GM12878 (cell line): Measurements from ENCODE around the gene DUS1L. TPM values are rescaled to one million over a fixed set of nuclear protein-coding genes. Genes with fewer than 3 reads are reported as not detected.

Experiments
- ATAC-seq: fragments of 200-7000 bp; cut with Tn5 transposase; 3 replicates; pipeline ENCODE4 v1.9.1; 2020; ENCODE audit warnings: mild to moderate bottlenecking, moderate library complexity
- BruUV-seq: library from RNA; stranded (reverse); fragments of 400-500 nt; replicated peaks from 2 replicates; lab custom pipeline; 2021; lab: Mats Ljungman, UMichigan
- CTCF ChIA-PET: fragments of 300-600 bp; sonication (Branson Sonifier 250); formaldehyde crosslinking; extraction: SDS; loops from one replicate; lab custom pipeline; 2021; ENCODE audit warnings: inconsistent platforms; lab: Yijun Ruan, JAX
- POLR2A ChIA-PET: fragments of 350-600 bp; formaldehyde crosslinking; extraction: SDS; loops from one replicate; lab custom pipeline; 2021; ENCODE audit warnings: inconsistent platforms; lab: Charles Lee
- RAD21 ChIA-PET: fragments of 300-600 bp; sonication (Branson Sonifier 250); formaldehyde crosslinking; loops from one replicate; lab custom pipeline; 2023; ENCODE audit warnings: antibody characterized with exemption; ENCODE audit not compliant: unreplicated experiment; lab: Charles Lee
- SMC1A ChIA-PET: fragments of 300-600 bp; sonication (Branson Sonifier 250); formaldehyde crosslinking; loops from one replicate; lab custom pipeline; 2023; ENCODE audit not compliant: unreplicated experiment, uncharacterized antibody; lab: Charles Lee
- DNase-seq: peaks from one replicate; pipeline ENCODE4 v3.0.0-alpha.2; 2011; ENCODE audit warnings: low read depth, low spot score
- FAIRE-seq: peaks from 3 replicates; lab custom pipeline; 2011; peaks lifted over from hg19 to GRCh38; lab: Jason Lieb, UNC
- H2AFZ ChIP-seq: 2 replicates; pipeline ENCODE4 v1.6.0; 2011; ENCODE audit warnings: low read depth, low read length, control low read depth; ENCODE audit not compliant: control insufficient read depth
- H3K27ac ChIP-seq: 2 replicates; pipeline ENCODE4 v1.5.1; 2011; ENCODE audit warnings: control low read depth; ENCODE audit not compliant: control insufficient read depth, insufficient read depth
- H3K27me3 ChIP-seq, 2 experiments: replicated peaks in 1 of 2; 2 replicates each; pipeline versions ENCODE4 v1.6.0 to v1.6.1; 2011; ENCODE audit warnings: low read length in 1 of 2; ENCODE audit not compliant: control insufficient read depth in 2 of 2, insufficient read depth in 2 of 2
- H3K36me3 ChIP-seq, 2 experiments: 2 replicates each; pipeline ENCODE4 v1.5.1; 2011; ENCODE audit warnings: low read length in 1 of 2; ENCODE audit not compliant: control insufficient read depth in 2 of 2, insufficient read depth in 2 of 2
- H3K4me1 ChIP-seq: 2 replicates; pipeline ENCODE4 v1.6.1; 2011; ENCODE audit warnings: mild to moderate bottlenecking, low read length, moderate library complexity, mixed read lengths; ENCODE audit not compliant: control insufficient read depth, insufficient read depth
- H3K4me2 ChIP-seq: 2 replicates; pipeline ENCODE4 v1.6.0; 2011; ENCODE audit warnings: control low read depth; ENCODE audit not compliant: control insufficient read depth, insufficient read depth
- H3K4me3 ChIP-seq: fragments of 200-600 bp; sonication (generic); 2 replicates; pipeline ENCODE4 v1.5.1; 2016
- H3K79me2 ChIP-seq: 2 replicates; pipeline ENCODE4 v1.6.0; 2011; ENCODE audit warnings: low read length; ENCODE audit not compliant: control insufficient read depth, insufficient read depth
- H3K9ac ChIP-seq: 2 replicates; pipeline ENCODE4 v1.8.0; 2011; ENCODE audit warnings: low read length, control low read depth, mixed read lengths; ENCODE audit not compliant: control insufficient read depth, insufficient read depth
- H3K9me3 ChIP-seq: replicated peaks from 3 replicates; pipeline ENCODE4 v1.5.1; 2011; ENCODE audit warnings: mild to moderate bottlenecking, low read length; ENCODE audit not compliant: control insufficient read depth, insufficient read depth
- H4K20me1 ChIP-seq: 2 replicates; pipeline ENCODE4 v1.6.0; 2011; ENCODE audit not compliant: control insufficient read depth, insufficient read depth
- CBFB ChIP-seq: IDR thresholded peaks from 2 replicates; pipeline ENCODE4 v1.6.1; 2016; ENCODE audit warnings: antibody characterized with exemption, low read depth
- CBX5 ChIP-seq: sonication (generic); IDR thresholded peaks from 2 replicates; pipeline ENCODE4 v1.6.1; 2016; ENCODE audit warnings: low read depth, moderate library complexity, mild to moderate bottlenecking, inconsistent platforms
- CREM ChIP-seq: IDR thresholded peaks from 2 replicates; pipeline ENCODE4 v1.6.1; 2014; ENCODE audit warnings: antibody characterized with exemption, low read depth
- IRF4 ChIP-seq: IDR thresholded peaks from 2 replicates; pipeline ENCODE4 v1.6.1; 2011; ENCODE audit warnings: low read depth, low read length
- NFYA ChIP-seq: IDR thresholded peaks from 2 replicates; pipeline ENCODE4 v1.6.1; 2011; ENCODE audit warnings: low read depth, mild to moderate bottlenecking, low read length, improper control_type of control experiment, borderline replicate concordance
- NFYB ChIP-seq: IDR thresholded peaks from 2 replicates; pipeline ENCODE4 v1.6.1; 2011; ENCODE audit warnings: low read depth, mild to moderate bottlenecking, low read length, improper control_type of control experiment, moderate library complexity; ENCODE audit not compliant: insufficient read depth
- PAX8 ChIP-seq: fragments of 450-650 bp; IDR thresholded peaks from 2 replicates; pipeline ENCODE4 v1.6.1; 2017; ENCODE audit warnings: mild to moderate bottlenecking, moderate library complexity
- RAD21 ChIP-seq: IDR thresholded peaks from 2 replicates; pipeline ENCODE4 v1.6.1; 2011; ENCODE audit warnings: mild to moderate bottlenecking, low read depth, low read length, moderate library complexity; ENCODE audit not compliant: insufficient read depth
- SIX5 ChIP-seq: IDR thresholded peaks from 2 replicates; pipeline ENCODE4 v1.6.1; 2011; ENCODE audit warnings: mild to moderate bottlenecking, low read depth, low read length, moderate library complexity; ENCODE audit not compliant: severe bottlenecking
- STAT1 ChIP-seq: fragments of 450-650 bp; conservative IDR thresholded peaks from 2 replicates; pipeline ENCODE4 v1.6.1; 2014; ENCODE audit warnings: antibody characterized with exemption, mild to moderate bottlenecking
- WGBS: methylation state at CpG from one replicate; pipeline ENCODE4 v1.1.6; 2016; ENCODE audit warnings: low lambda C conversion rate; ENCODE audit not compliant: insufficient replicate concordance, insufficient coverage; ENCODE audit errors: missing lambda C conversion rate; 5-methylcytosine and 5-hydroxymethylcytosine counted together
- in situ Hi-C: fragments of 300-500 bp; cut with MboI; formaldehyde crosslinking; loops from 9 replicates; pipeline ENCODE4 v1.14.3; 2018; ENCODE audit warnings: mixed read lengths
- intact Hi-C: fragments of 100-400 bp; cut with micrococcal nuclease; formaldehyde crosslinking; loops from one replicate; pipeline ENCODE4 v1.14.2; 2022; ENCODE audit not compliant: unreplicated experiment
- polyA plus RNA-seq, 11 experiments: library from polyadenylated mRNA; depleted of rRNA in 4 of 11; unstranded in 6 of 11; stranded (reverse) in 5 of 11; fragments of >200 nt; fragmentation: Nextera tagmentation in 4 of 11; fragmentation: Illumina TruSeq in 1 of 11; extraction: Ambion mirVana in 4 of 11; extraction: Trizol in 1 of 11; gene quantifications; 1 replicate in 1 of 11; 2 replicates in 10 of 11; pipeline versions ENCODE4 v1.2.1 to v1.2.3, GENCODE V29; 2011 to 2016; ENCODE audit warnings: inconsistent platforms in 2 of 11, missing spikeins in 2 of 11, low read depth in 1 of 11
- total RNA-seq, 4 experiments: library from RNA; depleted of rRNA in 3 of 4; stranded (reverse); fragments of >200 nt in 3 of 4; fragmentation: Illumina TruSeq in 1 of 4; extraction: Trizol in 1 of 4; gene quantifications; 2 replicates each; pipeline versions ENCODE4 v1.2.1 to v1.2.3, GENCODE V29; 2013 to 2021
- TF ChIP-seq, protein P1 (sequence below): IDR thresholded peaks from 2 replicates; pipeline ENCODE4 v1.6.1; 2011; ENCODE audit warnings: borderline replicate concordance, low read depth, mild to moderate bottlenecking, moderate library complexity, low read length; ENCODE audit not compliant: insufficient read depth, poor library complexity, severe bottlenecking
- TF ChIP-seq, protein P2 (sequence below): fragments of 450-650 bp; IDR thresholded peaks from 2 replicates; pipeline ENCODE4 v1.6.1; 2014; ENCODE audit warnings: mild to moderate bottlenecking

DUS1L gene
- total and polyA plus RNA-seq, 10 of the 15 experiments (the other 5 are each of a cell fraction or from before 2014, with no cell fraction given): 6.1 to 157 (median 44.5) TPM

DNA sequence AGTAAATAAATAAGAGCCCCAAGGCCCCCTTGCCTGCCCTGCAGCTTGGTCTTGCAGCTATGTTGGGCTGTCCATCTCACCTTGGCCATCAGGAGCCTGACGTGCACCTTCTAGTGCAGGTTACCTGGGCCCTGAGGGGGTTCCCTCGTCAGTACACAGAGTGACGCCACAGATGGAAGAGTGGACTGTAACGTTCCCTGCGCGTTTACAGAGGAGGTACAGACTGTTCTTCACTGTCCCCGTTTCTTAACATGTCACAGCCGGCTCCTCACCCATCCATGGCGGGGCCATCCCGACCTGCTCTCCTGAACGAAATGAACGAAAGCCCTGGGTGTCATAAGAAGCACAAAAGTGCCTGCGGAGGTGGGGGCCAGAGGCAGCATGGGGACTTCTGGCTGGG, 48.3 kb upstream of the DUS1L start:
- no peak for DNase-seq
- Histone ChIP-seq H3K4me2 (no peak overlapping the region), H3K4me3 (no peak overlapping the region), H3K9me3 (no peaks in the 10 kb centered on the region), H3K27me3 (no peaks in the 10 kb centered on the region), H4K20me1 (no peaks in the 10 kb centered on the region), H3K9ac (no peak overlapping the region), H2AFZ (no peak overlapping the region), H3K4me1 (no peaks in the 10 kb centered on the region), H3K27ac (no peak overlapping the region), H3K79me2 (no peaks in the 10 kb centered on the region), H3K36me3 (no peaks in the 10 kb centered on the region)
- in situ Hi-C loops: no loop called here
- POLR2A ChIA-PET: no interaction called here
- whole genome bisulfite sequencing: 82% methylated on average over 13 of the region's 13 CpGs
- intact Hi-C loops: no loop called here
- RAD21 ChIA-PET: no interaction called here
- no TSS peak for BruUV-seq
- ATAC-seq: no peak
- TF ChIP-seq, protein P1, sequence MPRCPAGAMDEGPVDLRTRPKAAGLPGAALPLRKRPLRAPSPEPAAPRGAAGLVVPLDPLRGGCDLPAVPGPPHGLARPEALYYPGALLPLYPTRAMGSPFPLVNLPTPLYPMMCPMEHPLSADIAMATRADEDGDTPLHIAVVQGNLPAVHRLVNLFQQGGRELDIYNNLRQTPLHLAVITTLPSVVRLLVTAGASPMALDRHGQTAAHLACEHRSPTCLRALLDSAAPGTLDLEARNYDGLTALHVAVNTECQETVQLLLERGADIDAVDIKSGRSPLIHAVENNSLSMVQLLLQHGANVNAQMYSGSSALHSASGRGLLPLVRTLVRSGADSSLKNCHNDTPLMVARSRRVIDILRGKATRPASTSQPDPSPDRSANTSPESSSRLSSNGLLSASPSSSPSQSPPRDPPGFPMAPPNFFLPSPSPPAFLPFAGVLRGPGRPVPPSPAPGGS: no peak
- TF ChIP-seq, protein P2, sequence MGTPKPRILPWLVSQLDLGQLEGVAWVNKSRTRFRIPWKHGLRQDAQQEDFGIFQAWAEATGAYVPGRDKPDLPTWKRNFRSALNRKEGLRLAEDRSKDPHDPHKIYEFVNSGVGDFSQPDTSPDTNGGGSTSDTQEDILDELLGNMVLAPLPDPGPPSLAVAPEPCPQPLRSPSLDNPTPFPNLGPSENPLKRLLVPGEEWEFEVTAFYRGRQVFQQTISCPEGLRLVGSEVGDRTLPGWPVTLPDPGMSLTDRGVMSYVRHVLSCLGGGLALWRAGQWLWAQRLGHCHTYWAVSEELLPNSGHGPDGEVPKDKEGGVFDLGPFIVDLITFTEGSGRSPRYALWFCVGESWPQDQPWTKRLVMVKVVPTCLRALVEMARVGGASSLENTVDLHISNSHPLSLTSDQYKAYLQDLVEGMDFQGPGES: no peak
- TF ChIP-seq CBX5 (no peak), CREM (no peak), SIX5 (no peak), NFYA (no peak), IRF4 (no peak), CBFB (no peak), NFYB (no peak), PAX8 (no peak), RAD21 (no peak), STAT1 (no peak)
- CTCF ChIA-PET: no interaction called here
- FAIRE-seq: no peak
- SMC1A ChIA-PET: no interaction called here
